Smooth muscle cell (in vitro differentiated cells): ENCODE results near the gene NDUFA8. TPM values are rescaled to one million over a fixed set of nuclear protein-coding genes. Genes with fewer than 3 reads are reported as not detected.

ENCODE experiments used
- DNase-seq: peaks from one replicate; lab custom pipeline; 2025; ENCODE audit not compliant: unreplicated experiment; lab: John Stamatoyannopoulos, UW
- H2AFZ ChIP-seq: fragments of 200-600 bp; sonication (generic); 2 replicates; pipeline ENCODE4 v1.6.0; 2016; ENCODE audit warnings: antibody characterized with exemption, low read depth, mild to moderate bottlenecking
- H3F3A ChIP-seq: fragments of 200-600 bp; sonication (generic); 2 replicates; pipeline ENCODE4 v1.6.0; 2017; ENCODE audit warnings: antibody characterized with exemption, low read depth
- H3K27ac ChIP-seq: fragments of 200-600 bp; sonication (generic); 2 replicates; pipeline ENCODE4 v1.5.1; 2016; ENCODE audit warnings: low read depth, mild to moderate bottlenecking
- H3K27me3 ChIP-seq: fragments of 200-600 bp; sonication (generic); 2 replicates; pipeline ENCODE4 v1.6.1; 2016; ENCODE audit warnings: low read depth, mild to moderate bottlenecking
- H3K36me3 ChIP-seq: fragments of 200-600 bp; sonication (generic); 2 replicates; pipeline ENCODE4 v1.5.1; 2016; ENCODE audit warnings: low read depth
- H3K4me1 ChIP-seq: fragments of 200-600 bp; sonication (generic); 2 replicates; pipeline ENCODE4 v1.5.1; 2016; ENCODE audit warnings: low read depth
- H3K4me2 ChIP-seq: fragments of 200-600 bp; sonication (generic); 2 replicates; pipeline ENCODE4 v1.6.0; 2016; ENCODE audit warnings: mild to moderate bottlenecking
- H3K4me3 ChIP-seq: fragments of 200-600 bp; sonication (generic); 2 replicates; pipeline ENCODE4 v1.5.1; 2016; ENCODE audit warnings: mild to moderate bottlenecking
- H3K79me2 ChIP-seq: fragments of 200-600 bp; sonication (generic); 2 replicates; pipeline ENCODE4 v1.6.0; 2016; ENCODE audit warnings: low read depth, mild to moderate bottlenecking
- H3K9ac ChIP-seq: fragments of 200-600 bp; sonication (generic); 2 replicates; pipeline ENCODE4 v1.6.0; 2016; ENCODE audit warnings: low read depth
- H3K9me3 ChIP-seq: fragments of 200-600 bp; sonication (generic); replicated peaks from 2 replicates; pipeline ENCODE4 v1.5.1; 2016; ENCODE audit warnings: low read depth
- H4K20me1 ChIP-seq: fragments of 200-600 bp; sonication (generic); 2 replicates; pipeline ENCODE4 v1.6.0; 2016; ENCODE audit warnings: low read depth
- WGBS: methylation state at CpG from one replicate; pipeline ENCODE4 v1.1.7; 2016; ENCODE audit warnings: low lambda C conversion rate; 5-methylcytosine and 5-hydroxymethylcytosine counted together
- polyA plus RNA-seq: library from polyadenylated mRNA; unstranded; fragments of >200 nt; fragmentation: Nextera tagmentation; extraction: Ambion mirVana; gene quantifications from 2 replicates; pipeline ENCODE4 v1.2.1, GENCODE V29; 2016
- total RNA-seq: library from RNA; depleted of rRNA; stranded (reverse); fragments of >200 nt; gene quantifications from 2 replicates; pipeline ENCODE4 v1.2.3, GENCODE V29; 2014
- TF ChIP-seq, protein P1 (sequence below): fragments of 200-600 bp; sonication (generic); IDR thresholded peaks from 2 replicates; pipeline ENCODE4 v1.5.1; 2017; ENCODE audit warnings: borderline replicate concordance, mild to moderate bottlenecking, antibody characterized with exemption; ENCODE audit not compliant: insufficient read depth, poor library complexity, severe bottlenecking

Gene NDUFA8
- total and polyA plus RNA-seq, 2 experiments from 2014 or later = 47.5 to 126 TPM

- TF ChIP-seq, protein P1, sequence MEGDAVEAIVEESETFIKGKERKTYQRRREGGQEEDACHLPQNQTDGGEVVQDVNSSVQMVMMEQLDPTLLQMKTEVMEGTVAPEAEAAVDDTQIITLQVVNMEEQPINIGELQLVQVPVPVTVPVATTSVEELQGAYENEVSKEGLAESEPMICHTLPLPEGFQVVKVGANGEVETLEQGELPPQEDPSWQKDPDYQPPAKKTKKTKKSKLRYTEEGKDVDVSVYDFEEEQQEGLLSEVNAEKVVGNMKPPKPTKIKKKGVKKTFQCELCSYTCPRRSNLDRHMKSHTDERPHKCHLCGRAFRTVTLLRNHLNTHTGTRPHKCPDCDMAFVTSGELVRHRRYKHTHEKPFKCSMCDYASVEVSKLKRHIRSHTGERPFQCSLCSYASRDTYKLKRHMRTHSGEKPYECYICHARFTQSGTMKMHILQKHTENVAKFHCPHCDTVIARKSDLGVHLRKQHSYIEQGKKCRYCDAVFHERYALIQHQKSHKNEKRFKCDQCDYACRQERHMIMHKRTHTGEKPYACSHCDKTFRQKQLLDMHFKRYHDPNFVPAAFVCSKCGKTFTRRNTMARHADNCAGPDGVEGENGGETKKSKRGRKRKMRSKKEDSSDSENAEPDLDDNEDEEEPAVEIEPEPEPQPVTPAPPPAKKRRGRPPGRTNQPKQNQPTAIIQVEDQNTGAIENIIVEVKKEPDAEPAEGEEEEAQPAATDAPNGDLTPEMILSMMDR = no peak
- no peaks in the 10 kb centered on the region for H3K9me3 ChIP-seq
- no peak overlapping the region for H2AFZ ChIP-seq
- H3F3A ChIP-seq = peaks cover 4% of the 10 kb centered on the region
- peak overlapping the region; percentile 5 for H3K27ac ChIP-seq
- H3K36me3 ChIP-seq = no peaks in the 10 kb centered on the region
- peaks cover 8% of the 10 kb centered on the region for H3K27me3 ChIP-seq
- H4K20me1 ChIP-seq = no peaks in the 10 kb centered on the region
- DNase-seq = no peak
- H3K4me1 ChIP-seq = no peaks in the 10 kb centered on the region
- peak overlapping the region; percentile 64 for H3K4me2 ChIP-seq
- H3K4me3 ChIP-seq = no peak overlapping the region
- H3K79me2 ChIP-seq = no peaks in the 10 kb centered on the region
- H3K9ac ChIP-seq = no peak overlapping the region
- WGBS = 21% methylated on average over 12 of the region's 12 CpGs
These were observed 24.6 kb downstream of the NDUFA8 start for GRCh38 chr9:122134822-122135528.

- Histone ChIP-seq H3K27me3 (peaks cover 8% of the 10 kb centered on the region), H3K27ac (no peak overlapping the region), H3K4me1 (no peaks in the 10 kb centered on the region), H3K79me2 (no peaks in the 10 kb centered on the region), H3K36me3 (no peaks in the 10 kb centered on the region), H3K4me2 (no peak overlapping the region), H3K4me3 (no peak overlapping the region), H4K20me1 (no peaks in the 10 kb centered on the region), H3F3A (peaks cover 4% of the 10 kb centered on the region), H2AFZ (no peak overlapping the region), H3K9ac (no peak overlapping the region), H3K9me3 (no peaks in the 10 kb centered on the region)
- TF ChIP-seq, protein P1 = no peak
- no peak for DNase-seq
- 61% methylated on average over 17 of the region's 17 CpGs for WGBS
These were observed 25.5 kb downstream of the NDUFA8 start for GRCh38 chr9:122133984-122134535.

GRCh38 chr9:122133263-122133983 lies 26.2 kb downstream of the NDUFA8 start:
- H3K4me1 ChIP-seq = no peaks in the 10 kb centered on the region
- no peaks in the 10 kb centered on the region for H4K20me1 ChIP-seq
- H3K36me3 ChIP-seq = no peaks in the 10 kb centered on the region
- no peaks in the 10 kb centered on the region for H3K79me2 ChIP-seq
- H3F3A ChIP-seq = peaks cover 4% of the 10 kb centered on the region
- no peak overlapping the region for H2AFZ ChIP-seq
- no peak overlapping the region for H3K4me2 ChIP-seq
- no peak overlapping the region for H3K27ac ChIP-seq
- H3K9me3 ChIP-seq = no peaks in the 10 kb centered on the region
- no peak overlapping the region for H3K9ac ChIP-seq
- no peak for DNase-seq
- peaks cover 8% of the 10 kb centered on the region for H3K27me3 ChIP-seq
- WGBS = 69% methylated on average over 12 of the region's 12 CpGs
- TF ChIP-seq, protein P1 = no peak
- no peak overlapping the region for H3K4me3 ChIP-seq
